GM21619 (cell line): Measurements from ENCODE around the gene SKOR1.

Experiments used
- ATAC-seq: cut with Tn5 transposase; IDR thresholded peaks from one replicate; pipeline ENCODE4 v1.9.1; 2021; ENCODE audit not compliant: unreplicated experiment

Gene SKOR1

DNA sequence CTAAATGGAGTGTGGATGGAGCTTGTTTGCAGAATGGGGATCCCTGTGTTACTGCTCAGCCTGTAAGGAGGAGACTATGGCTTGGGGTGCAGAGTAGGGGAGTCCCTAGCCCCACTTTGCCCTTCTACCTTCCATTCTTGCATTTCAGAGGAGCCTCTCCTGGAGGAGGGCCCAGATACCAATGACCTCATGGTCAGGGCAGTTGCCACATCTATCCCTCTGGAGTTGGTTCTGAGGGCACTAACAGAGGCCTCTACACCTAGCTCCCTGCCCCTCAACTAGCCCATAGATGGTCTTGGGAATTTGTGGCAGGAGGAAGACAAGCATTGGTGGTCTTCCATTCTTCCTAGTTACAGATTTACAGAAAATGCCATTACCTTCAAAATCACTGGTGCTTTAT is 6.1 kb downstream of the SKOR1 start:
- ATAC-seq = no peak

GRCh38 chr15:67832031-67832551 is 6.8 kb downstream of the SKOR1 start:
- ATAC-seq = no peak

DNA sequence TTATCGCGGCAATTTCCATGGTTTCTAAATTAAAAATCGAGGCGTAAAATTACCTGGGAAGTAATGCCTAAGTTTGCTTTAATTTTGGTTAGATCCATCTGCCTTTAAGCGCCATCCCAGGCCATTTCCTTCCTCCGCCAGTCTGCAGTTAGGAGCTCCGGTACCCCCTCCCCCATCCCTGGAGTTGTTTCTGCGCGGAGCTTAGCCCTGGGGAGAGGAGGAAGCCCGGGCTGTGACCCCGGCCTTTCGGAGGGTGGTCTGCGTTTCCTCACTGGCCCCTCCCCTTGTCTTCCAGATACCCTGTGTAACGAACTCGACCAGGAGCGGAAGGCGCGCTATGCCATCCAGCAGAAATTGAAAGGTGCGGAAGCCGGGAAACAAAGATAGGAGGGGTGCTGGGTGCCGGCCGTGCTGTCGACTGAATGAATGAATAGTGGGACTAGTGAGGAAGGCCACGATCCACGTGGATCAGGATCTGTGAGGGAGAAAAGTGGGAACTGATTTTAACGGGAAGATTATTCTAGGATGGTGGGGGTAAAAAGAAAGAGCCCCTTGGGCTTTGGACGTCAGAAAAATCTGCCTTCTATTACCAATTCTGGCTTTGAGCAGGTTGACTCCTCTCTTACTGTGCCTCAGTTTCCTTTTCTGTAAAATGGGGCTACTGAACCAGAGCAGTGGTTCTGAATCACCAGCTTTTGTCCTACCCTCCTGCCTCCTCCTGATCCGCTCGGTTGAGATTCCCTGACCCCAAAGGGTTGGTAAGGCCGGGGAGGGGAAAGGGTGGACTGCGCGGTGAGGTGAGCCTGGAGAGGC is 7.8 kb downstream of the SKOR1 start:
- no peak for ATAC-seq

GRCh38 chr15:67833710-67834511 is 8.6 kb downstream of the SKOR1 start:
- no peak for ATAC-seq

DNA sequence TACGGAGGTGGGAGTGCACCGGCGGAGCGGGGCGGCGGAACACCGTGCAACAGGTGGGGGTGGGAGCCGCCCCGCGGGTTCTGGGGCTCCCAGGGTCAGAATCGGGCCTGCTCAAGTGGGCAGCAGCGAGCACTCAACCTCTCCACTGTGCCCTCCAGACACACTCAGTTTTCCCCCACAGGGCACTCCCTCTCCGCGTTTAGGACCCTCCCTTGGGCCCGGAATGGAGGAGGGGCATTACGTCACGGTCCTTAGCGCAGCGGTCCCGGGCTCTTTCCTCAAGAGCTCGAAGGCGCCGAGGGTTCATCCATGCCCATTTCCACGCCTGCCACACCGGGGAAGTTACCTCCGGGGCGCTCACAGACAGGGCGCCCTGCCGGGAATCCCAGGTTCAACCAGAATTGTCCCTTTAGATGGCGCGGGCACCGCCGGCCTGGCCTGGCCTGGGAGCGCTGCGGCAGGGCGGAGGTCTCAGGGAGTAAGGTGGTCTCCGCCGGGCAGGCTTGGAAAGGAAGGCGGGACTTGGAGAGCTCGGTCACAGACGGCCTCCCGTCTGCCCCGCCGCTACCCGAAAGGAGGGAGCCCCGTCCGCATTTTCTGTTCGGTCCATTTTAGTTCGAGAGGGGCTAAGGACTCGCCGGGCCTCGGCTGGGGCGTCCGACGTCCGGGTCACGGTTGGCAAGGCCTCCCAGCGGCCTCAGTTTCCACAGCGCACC is 9.4 kb downstream of the SKOR1 start:
- no peak for ATAC-seq

DNA sequence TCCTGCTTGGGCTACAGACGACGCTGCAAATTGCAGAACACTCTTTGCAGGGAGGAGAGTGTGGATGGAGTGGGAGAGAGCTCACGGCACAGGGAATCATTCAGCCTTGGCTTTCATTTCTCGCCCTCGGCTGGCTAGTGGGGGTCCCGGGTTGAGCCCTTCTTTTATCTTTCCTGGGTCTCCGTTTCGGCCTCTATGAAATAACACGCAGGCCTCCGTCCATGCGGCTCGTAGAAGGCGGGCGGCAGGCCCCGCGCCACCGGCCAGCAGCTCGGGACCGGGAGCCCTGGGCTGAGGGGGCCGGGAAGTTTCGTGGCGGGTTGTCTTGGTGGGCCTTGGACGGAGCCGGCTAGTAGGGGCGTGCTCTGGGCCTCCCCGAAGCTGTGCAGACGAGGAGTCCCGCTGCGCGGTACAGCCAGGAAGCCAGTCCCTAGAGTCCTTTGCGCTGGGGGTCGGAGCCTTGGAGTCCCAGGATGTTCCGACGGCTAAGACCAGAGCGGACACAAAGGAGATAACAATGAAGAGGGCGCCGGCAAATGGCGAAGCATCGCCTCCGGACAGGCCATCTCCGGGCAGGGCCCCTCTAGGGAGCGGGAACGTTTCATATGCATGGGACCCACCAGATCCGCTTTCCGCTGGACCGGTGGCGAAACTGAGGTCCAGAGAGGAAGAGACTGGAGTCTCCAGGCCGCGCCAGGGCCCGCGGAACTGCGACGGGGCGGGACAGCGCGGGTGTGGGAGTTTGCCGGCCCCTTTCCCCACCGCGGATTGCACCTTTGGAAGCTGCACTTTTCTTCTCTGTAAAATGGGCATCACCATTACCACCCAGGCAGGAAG is 10.2 kb downstream of the SKOR1 start:
- ATAC-seq = no peak

- no peak for ATAC-seq
These were observed 10.8 kb downstream of the SKOR1 start for GRCh38 chr15:67836134-67836455.

DNA sequence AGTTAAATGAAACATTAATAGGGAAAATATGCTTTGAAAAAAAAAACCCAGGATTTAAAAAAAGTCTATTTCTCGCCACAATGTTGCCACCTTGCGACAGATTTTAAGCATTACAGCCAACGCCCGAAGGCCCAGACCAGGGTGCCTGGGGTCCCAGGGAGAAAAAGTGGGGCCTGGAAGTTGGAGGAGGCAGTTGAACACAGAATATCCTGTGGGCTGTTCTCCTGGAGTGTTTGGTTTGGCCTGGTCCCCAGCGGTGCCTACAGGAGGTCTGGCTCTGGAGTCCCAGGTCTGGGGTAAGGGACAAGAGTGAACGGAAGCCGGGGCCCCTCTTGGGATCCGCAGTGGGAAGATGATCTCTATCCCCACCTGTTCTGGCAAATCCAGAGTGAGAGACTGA is 11.2 kb downstream of the SKOR1 start:
- ATAC-seq = no peak

GRCh38 chr15:67836955-67837354 is 11.6 kb downstream of the SKOR1 start:
- ATAC-seq = no peak

GRCh38 chr15:67838789-67839332 is 13.6 kb downstream of the SKOR1 start:
- ATAC-seq = no peak

- peak; percentile 8 for ATAC-seq
These were observed 14.2 kb downstream of the SKOR1 start for GRCh38 chr15:67839499-67839928.

GRCh38 chr15:67839929-67840748 is 14.8 kb downstream of the SKOR1 start, which contains the start of gene RNU6-1:
Gene RNU6-1, minus strand, starts transcription at chr15:67840045.
- ATAC-seq = peak; percentile 75

DNA sequence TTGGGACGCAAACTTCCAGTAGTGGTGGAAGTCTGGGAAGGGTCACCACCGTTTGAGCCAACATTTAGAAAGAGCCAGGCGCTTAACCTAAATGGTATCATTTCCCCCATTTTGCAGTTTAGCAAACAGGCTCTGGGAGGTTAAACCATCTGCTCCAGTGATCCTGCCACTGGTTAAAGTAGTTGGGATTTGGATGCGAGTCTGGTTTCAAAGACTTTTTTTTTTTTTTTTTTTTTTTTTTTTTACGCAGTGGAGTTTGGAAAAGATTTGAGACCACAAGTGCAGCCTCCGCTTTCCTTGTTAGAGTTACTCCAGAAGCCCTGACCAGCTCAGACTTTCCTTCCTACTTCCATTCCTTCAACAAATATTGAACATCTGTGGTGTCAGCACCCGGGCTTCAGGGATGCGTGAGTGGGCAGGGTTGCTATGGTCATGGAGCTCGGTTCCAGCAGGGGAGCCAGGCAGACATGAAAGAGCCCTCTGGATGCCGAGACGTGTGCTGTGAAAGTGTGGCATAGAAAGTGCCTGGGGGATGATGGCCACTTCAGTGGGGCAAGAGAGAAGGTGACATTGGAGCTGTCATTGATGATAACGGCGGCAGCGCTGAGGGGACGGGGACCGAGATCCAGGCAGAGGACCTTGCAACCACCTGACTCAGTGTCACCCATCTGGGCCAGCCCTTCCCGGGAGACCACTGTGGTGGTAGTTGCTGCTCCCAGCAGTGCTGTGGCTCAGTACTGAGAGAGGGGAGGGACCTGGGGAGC is 15.6 kb downstream of the SKOR1 start:
- ATAC-seq = no peak

DNA sequence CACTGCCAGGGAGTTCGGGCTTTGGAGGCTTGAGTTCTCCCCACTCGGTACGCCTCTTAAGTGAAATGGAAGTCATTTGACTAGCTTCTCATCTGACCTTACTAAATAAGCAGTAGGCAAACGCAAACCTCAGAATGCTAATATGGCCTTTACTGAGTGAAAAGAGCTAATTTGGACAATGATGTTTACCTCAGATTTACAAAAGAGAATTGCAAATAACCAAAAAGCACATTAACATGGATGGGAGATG is 16.1 kb downstream of the SKOR1 start:
- no peak for ATAC-seq

- ATAC-seq = no peak
These were observed 17.8 kb downstream of the SKOR1 start for GRCh38 chr15:67843092-67843501.

- no peak for ATAC-seq
These were observed 18.5 kb downstream of the SKOR1 start for GRCh38 chr15:67843571-67844387.

GRCh38 chr15:67845974-67846373 is 20.7 kb downstream of the SKOR1 start:
- no peak for ATAC-seq

- ATAC-seq = no peak
These were observed 24.2 kb downstream of the SKOR1 start for GRCh38 chr15:67849538-67849937.
